GM11168 (cell line): ENCODE data around the gene DNAJC6.

Experiments used
- in situ Hi-C: fragments of 300-500 bp; cut with MboI; formaldehyde crosslinking; loops from one replicate; pipeline ENCODE4 v1.12.0; 2022; ENCODE audit warnings: low sequenced_read_pairs; ENCODE audit not compliant: unreplicated experiment

DNAJC6 gene

GRCh38 chr1:65309304-65310077, at the start of gene DNAJC6:
Gene DNAJC6 (plus strand): TSS chr1:65309543. CDS start chr1:65309746, 203 bp downstream.
- in situ Hi-C loops = no loop called here

GRCh38 chr1:65259816-65260215, 49.5 kb upstream of the DNAJC6 start:
- in situ Hi-C loops = no loop called here

GRCh38 chr1:65260851-65261473, 48.4 kb upstream of the DNAJC6 start:
- in situ Hi-C loops = no loop called here

GRCh38 chr1:65263286-65263685, 46.1 kb upstream of the DNAJC6 start:
- in situ Hi-C loops = no loop called here

GRCh38 chr1:65264197-65264929, 45.0 kb upstream of the DNAJC6 start:
- in situ Hi-C loops = no loop called here

- in situ Hi-C loops = no loop called here
Observed at GRCh38 chr1:65265296-65265650, 44.1 kb upstream of the DNAJC6 start.

GRCh38 chr1:65265651-65266351, 43.5 kb upstream of the DNAJC6 start:
- in situ Hi-C loops = no loop called here

- in situ Hi-C loops = no loop called here
Observed at GRCh38 chr1:65266476-65266875, 42.9 kb upstream of the DNAJC6 start.

- in situ Hi-C loops = no loop called here
Observed at GRCh38 chr1:65267271-65267670, 42.1 kb upstream of the DNAJC6 start.

GRCh38 chr1:65267683-65268082, 41.7 kb upstream of the DNAJC6 start:
- in situ Hi-C loops = no loop called here

GRCh38 chr1:65269612-65270011, 39.7 kb upstream of the DNAJC6 start:
- in situ Hi-C loops = no loop called here

GRCh38 chr1:65276197-65276939, 33.0 kb upstream of the DNAJC6 start:
- in situ Hi-C loops = no loop called here

GRCh38 chr1:65277605-65278347, 31.6 kb upstream of the DNAJC6 start:
- in situ Hi-C loops = no loop called here

- in situ Hi-C loops = no loop called here
Observed at GRCh38 chr1:65278376-65279069, 30.8 kb upstream of the DNAJC6 start.

- in situ Hi-C loops = no loop called here
Observed at GRCh38 chr1:65279070-65279779, 30.1 kb upstream of the DNAJC6 start.

- in situ Hi-C loops = no loop called here
Observed at GRCh38 chr1:65281846-65282245, 27.5 kb upstream of the DNAJC6 start.

GRCh38 chr1:65284229-65284628, 25.1 kb upstream of the DNAJC6 start:
- in situ Hi-C loops = no loop called here

- in situ Hi-C loops = no loop called here
Observed at GRCh38 chr1:65289449-65289848, 19.9 kb upstream of the DNAJC6 start.
